HG03571 (cell line): Measurements from ENCODE around the gene PMPCB.

Experiments
- ATAC-seq: cut with Tn5 transposase; IDR thresholded peaks from one replicate; pipeline ENCODE4 v1.9.1; 2021; ENCODE audit not compliant: unreplicated experiment

PMPCB gene

GRCh38 chr7:103317009-103317408 is 19.8 kb downstream of the PMPCB start:
- no peak for ATAC-seq

- no peak for ATAC-seq
Observed at GRCh38 chr7:103325744-103326143, 28.5 kb downstream of the PMPCB start.

- ATAC-seq: no peak
Observed at GRCh38 chr7:103336761-103337160, 39.5 kb downstream of the PMPCB start.

- no peak for ATAC-seq
Observed at GRCh38 chr7:103338864-103339263, 41.6 kb downstream of the PMPCB start.

GRCh38 chr7:103341466-103341865 is 44.2 kb downstream of the PMPCB start:
- ATAC-seq: no peak

GRCh38 chr7:103343332-103343731 is 46.1 kb downstream of the PMPCB start:
- no peak for ATAC-seq

- ATAC-seq: no peak
Observed at GRCh38 chr7:103343758-103344452, 46.7 kb downstream of the PMPCB start.

GRCh38 chr7:103344453-103345149 is 47.4 kb downstream of the PMPCB start, which contains the start of gene DNAJC2:
Gene DNAJC2 (minus strand): TSS chr7:103344767. CDS start chr7:103344622, 145 bp downstream.
- ATAC-seq: peak; percentile 76

GRCh38 chr7:103346396-103346795 is 49.2 kb downstream of the PMPCB start:
- no peak for ATAC-seq

- ATAC-seq: peak; percentile 69
Observed at GRCh38 chr7:103347507-103348267, 50.5 kb downstream of the PMPCB start, which contains the start of gene PSMC2. Gene PSMC2 (plus strand): TSS chr7:103347643. CDS start chr7:103347712, 69 bp downstream.

GRCh38 chr7:103348452-103348851 is 51.2 kb downstream of the PMPCB start:
- no peak for ATAC-seq

- ATAC-seq: no peak
Observed at GRCh38 chr7:103348959-103349358, 51.7 kb downstream of the PMPCB start.

- no peak for ATAC-seq
Observed at GRCh38 chr7:103349805-103350204, 52.6 kb downstream of the PMPCB start.
